Neutrophil (primary cell): ENCODE results near the gene REXO1.
A peak's percentile ranks its signal among the peaks of the same experiment; 100 is the strongest.

Experiments
- H3K27ac ChIP-seq: fragments of 200-600 bp; sonication (generic); 2 replicates; pipeline ENCODE4 v1.5.1; 2016; ENCODE audit warnings: mild to moderate bottlenecking, moderate library complexity
- H3K27me3 ChIP-seq: fragments of 200-600 bp; sonication (generic); 2 replicates; pipeline ENCODE4 v1.6.0; 2016; ENCODE audit warnings: mild to moderate bottlenecking
- H3K36me3 ChIP-seq: fragments of 200-600 bp; sonication (generic); 2 replicates; pipeline ENCODE4 v1.5.1; 2017
- H3K4me1 ChIP-seq, 2 experiments: fragments of 200-600 bp in 1 of 2; sonication (generic) in 1 of 2; 1 replicate in 1 of 2; 2 replicates in 1 of 2; pipeline versions ENCODE4 v1.5.1 to v1.6.1; 2013 to 2016; ENCODE audit warnings: low read depth in 1 of 2, low read length in 1 of 2, mild to moderate bottlenecking in 1 of 2, moderate library complexity in 1 of 2; ENCODE audit not compliant: control insufficient read depth in 1 of 2, insufficient read depth in 1 of 2
- H3K4me3 ChIP-seq, 2 experiments: fragments of 200-600 bp in 1 of 2; sonication (generic) in 1 of 2; 1 replicate in 1 of 2; 2 replicates in 1 of 2; pipeline ENCODE4 v1.5.1; 2013 to 2016; ENCODE audit warnings: low read depth in 1 of 2, low read length in 1 of 2, mild to moderate bottlenecking in 1 of 2, moderate library complexity in 1 of 2
- H3K9me3 ChIP-seq: fragments of 200-600 bp; sonication (generic); 2 replicates; pipeline ENCODE4 v1.5.1; 2016
- TF ChIP-seq, protein P1 (sequence below): fragments of 200-600 bp; sonication (generic); IDR thresholded peaks from 2 replicates; pipeline ENCODE4 v1.5.1; 2016; ENCODE audit warnings: antibody characterized with exemption

The REXO1 gene

DNA sequence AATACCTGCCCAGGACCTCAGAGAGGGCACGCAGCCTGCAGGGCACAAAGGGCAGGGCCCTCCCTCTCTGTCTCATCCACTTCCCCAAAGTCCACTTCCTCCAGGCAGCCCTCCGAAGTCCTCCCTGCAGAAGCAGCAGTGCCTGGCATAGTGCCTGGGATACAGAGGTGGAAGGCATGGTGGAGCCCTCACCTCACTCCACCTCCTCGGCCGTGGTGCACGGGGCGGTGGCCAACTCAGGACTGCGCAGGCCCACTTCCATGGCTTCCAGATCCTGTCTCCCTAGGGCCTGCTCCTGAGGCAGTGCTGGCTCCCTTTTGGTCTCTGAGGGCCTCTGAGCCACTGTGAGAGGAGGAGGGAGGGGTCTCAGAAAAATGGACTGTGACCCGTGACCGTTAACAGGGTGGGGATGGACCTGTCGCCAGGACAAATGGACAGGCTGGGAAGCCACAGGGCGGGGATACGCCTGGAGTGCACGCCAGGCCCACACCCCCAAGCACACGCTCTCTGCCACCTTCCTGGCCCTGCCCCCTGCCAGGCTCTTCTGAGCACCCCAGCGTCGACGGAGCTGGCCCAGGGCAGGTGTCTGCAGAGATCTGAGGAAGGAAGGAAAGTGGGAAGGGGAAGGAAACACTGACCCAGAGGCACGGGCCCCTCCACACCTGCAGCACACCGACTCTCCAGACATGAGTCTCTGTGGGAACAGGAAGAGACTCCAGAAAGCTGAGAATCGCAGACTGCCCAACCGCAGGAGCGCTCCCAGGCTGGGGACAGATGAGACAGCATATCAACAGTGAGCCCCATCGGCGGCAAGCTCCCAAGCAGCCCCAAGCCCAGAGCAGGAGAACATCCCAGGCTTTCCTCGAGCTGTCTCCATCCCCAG lies 8.4 kb downstream of the REXO1 start:
- Histone ChIP-seq H3K4me3 (no peak overlapping the region), H3K36me3 (peaks cover 11% of the 10 kb centered on the region), H3K4me1 (peaks cover 18 to 25% of the 10 kb centered on the region in 2 experiments), H3K27me3 (no peaks in the 10 kb centered on the region), H3K27ac (peak overlapping the region; percentile 58), H3K9me3 (no peaks in the 10 kb centered on the region)
- TF ChIP-seq, protein P1, sequence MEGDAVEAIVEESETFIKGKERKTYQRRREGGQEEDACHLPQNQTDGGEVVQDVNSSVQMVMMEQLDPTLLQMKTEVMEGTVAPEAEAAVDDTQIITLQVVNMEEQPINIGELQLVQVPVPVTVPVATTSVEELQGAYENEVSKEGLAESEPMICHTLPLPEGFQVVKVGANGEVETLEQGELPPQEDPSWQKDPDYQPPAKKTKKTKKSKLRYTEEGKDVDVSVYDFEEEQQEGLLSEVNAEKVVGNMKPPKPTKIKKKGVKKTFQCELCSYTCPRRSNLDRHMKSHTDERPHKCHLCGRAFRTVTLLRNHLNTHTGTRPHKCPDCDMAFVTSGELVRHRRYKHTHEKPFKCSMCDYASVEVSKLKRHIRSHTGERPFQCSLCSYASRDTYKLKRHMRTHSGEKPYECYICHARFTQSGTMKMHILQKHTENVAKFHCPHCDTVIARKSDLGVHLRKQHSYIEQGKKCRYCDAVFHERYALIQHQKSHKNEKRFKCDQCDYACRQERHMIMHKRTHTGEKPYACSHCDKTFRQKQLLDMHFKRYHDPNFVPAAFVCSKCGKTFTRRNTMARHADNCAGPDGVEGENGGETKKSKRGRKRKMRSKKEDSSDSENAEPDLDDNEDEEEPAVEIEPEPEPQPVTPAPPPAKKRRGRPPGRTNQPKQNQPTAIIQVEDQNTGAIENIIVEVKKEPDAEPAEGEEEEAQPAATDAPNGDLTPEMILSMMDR = no peak

GRCh38 chr19:1837625-1838105 lies 10.6 kb downstream of the REXO1 start:
- Histone ChIP-seq H3K4me3 (no peak overlapping the region), H3K27me3 (no peaks in the 10 kb centered on the region), H3K36me3 (no peaks in the 10 kb centered on the region), H3K27ac (peak overlapping the region; percentile 20), H3K4me1 (peaks cover 18 to 25% of the 10 kb centered on the region in 2 experiments), H3K9me3 (no peaks in the 10 kb centered on the region)
- TF ChIP-seq, protein P1 = peak; percentile 81

- Histone ChIP-seq H3K27me3 (no peaks in the 10 kb centered on the region), H3K4me3 (no peak overlapping the region), H3K36me3 (peaks cover 1% of the 10 kb centered on the region), H3K4me1 (peaks cover 18 to 25% of the 10 kb centered on the region in 2 experiments), H3K27ac (no peak overlapping the region), H3K9me3 (no peaks in the 10 kb centered on the region)
- TF ChIP-seq, protein P1 = no peak
Measured at GRCh38 chr19:1837222-1837565, 11.1 kb downstream of the REXO1 start.

DNA sequence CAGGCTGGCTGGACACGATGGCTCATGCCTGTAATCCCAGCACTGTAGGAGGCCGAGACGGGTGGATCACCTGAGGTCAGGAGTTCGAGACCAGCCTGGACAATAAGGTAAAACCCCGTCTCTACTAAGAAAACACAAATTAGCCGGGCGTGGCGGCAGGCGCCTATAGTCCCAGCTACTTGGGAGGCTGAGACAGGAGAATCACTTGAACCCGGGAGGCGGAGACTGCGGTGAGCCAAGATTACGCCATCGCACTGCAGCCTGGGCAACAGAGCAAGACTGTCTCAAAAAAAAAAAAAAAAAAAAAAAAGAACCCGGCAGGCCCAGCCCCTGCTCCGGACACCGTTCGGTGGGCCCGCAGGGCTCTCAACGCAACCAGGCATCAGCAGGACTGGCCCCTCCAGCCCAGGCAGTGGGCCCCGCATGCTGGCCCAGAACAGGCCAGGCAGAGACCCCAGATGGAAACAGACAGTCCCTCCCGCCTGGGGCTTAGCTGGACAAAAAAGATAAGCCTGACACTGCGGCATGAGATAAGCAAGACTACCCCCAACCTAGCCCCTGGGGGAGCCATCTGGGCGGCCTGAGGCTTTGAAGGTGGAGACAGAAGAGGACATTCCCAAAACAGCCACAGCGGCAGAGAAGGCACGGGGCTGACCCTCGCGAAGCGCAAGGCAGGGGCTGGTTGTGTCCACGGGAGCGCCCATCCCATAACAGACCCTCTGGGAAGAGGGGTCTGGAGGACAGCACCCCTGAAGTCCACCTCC lies 11.6 kb downstream of the REXO1 start:
- Histone ChIP-seq H3K27ac (no peak overlapping the region), H3K27me3 (no peaks in the 10 kb centered on the region), H3K36me3 (peaks cover 4% of the 10 kb centered on the region), H3K4me3 (no peak overlapping the region), H3K9me3 (no peaks in the 10 kb centered on the region), H3K4me1 (peaks cover 18 to 25% of the 10 kb centered on the region in 2 experiments)
- TF ChIP-seq, protein P1 = no peak

- Histone ChIP-seq H3K27me3 (no peaks in the 10 kb centered on the region), H3K27ac (no peak overlapping the region), H3K9me3 (no peaks in the 10 kb centered on the region), H3K4me3 (no peak overlapping the region), H3K4me1 (peaks cover 0 to 6% of the 10 kb centered on the region in 2 experiments), H3K36me3 (peaks cover 26% of the 10 kb centered on the region)
- TF ChIP-seq, protein P1 = no peak
Measured at GRCh38 chr19:1833540-1833939, 14.7 kb downstream of the REXO1 start.
